GM21717 (cell line): ENCODE results near the gene LAMA1.

Source experiments
- ATAC-seq: cut with Tn5 transposase; IDR thresholded peaks from one replicate; pipeline ENCODE4 v1.9.1; 2021; ENCODE audit warnings: mild to moderate bottlenecking, moderate library complexity; ENCODE audit not compliant: unreplicated experiment

The LAMA1 gene

GRCh38 chr18:7062811-7063210 lies 54.8 kb downstream of the LAMA1 start:
- ATAC-seq, result no peak

GRCh38 chr18:7062236-7062635 lies 55.4 kb downstream of the LAMA1 start:
- no peak for ATAC-seq

- ATAC-seq, result no peak
Observed at GRCh38 chr18:7059276-7059675, 58.3 kb downstream of the LAMA1 start.

GRCh38 chr18:7056026-7056425 lies 61.6 kb downstream of the LAMA1 start:
- no peak for ATAC-seq

GRCh38 chr18:7049951-7050350 lies 67.6 kb downstream of the LAMA1 start:
- ATAC-seq, result no peak

GRCh38 chr18:7048081-7048480 lies 69.5 kb downstream of the LAMA1 start:
- ATAC-seq, result no peak

- ATAC-seq, result no peak
Observed at GRCh38 chr18:7047336-7047735, 70.3 kb downstream of the LAMA1 start.

- ATAC-seq, result no peak
Observed at GRCh38 chr18:7038330-7038851, 79.2 kb downstream of the LAMA1 start.

GRCh38 chr18:7037470-7037869 lies 80.1 kb downstream of the LAMA1 start:
- ATAC-seq, result no peak

- ATAC-seq, result no peak
Observed at GRCh38 chr18:7035807-7036206, 81.8 kb downstream of the LAMA1 start.

GRCh38 chr18:7034924-7035323 lies 82.7 kb downstream of the LAMA1 start:
- no peak for ATAC-seq

- ATAC-seq, result no peak
Observed at GRCh38 chr18:7032537-7032936, 85.1 kb downstream of the LAMA1 start.

GRCh38 chr18:7028625-7029024 lies 89.0 kb downstream of the LAMA1 start:
- ATAC-seq, result no peak

GRCh38 chr18:7025194-7025593 lies 92.4 kb downstream of the LAMA1 start:
- no peak for ATAC-seq

- ATAC-seq, result no peak
Observed at GRCh38 chr18:7023581-7023980, 94.0 kb downstream of the LAMA1 start.

- ATAC-seq, result no peak
Observed at GRCh38 chr18:7023063-7023580, 94.5 kb downstream of the LAMA1 start.

- no peak for ATAC-seq
Observed at GRCh38 chr18:7021994-7022840, 95.4 kb downstream of the LAMA1 start.

- ATAC-seq, result no peak
Observed at GRCh38 chr18:7020995-7021777, 96.4 kb downstream of the LAMA1 start.

- ATAC-seq, result no peak
Observed at GRCh38 chr18:7017013-7017412, 100.6 kb downstream of the LAMA1 start.

- no peak for ATAC-seq
Observed at GRCh38 chr18:7011142-7011541, 106.5 kb downstream of the LAMA1 start.

- no peak for ATAC-seq
Observed at GRCh38 chr18:7004009-7004408, 113.6 kb downstream of the LAMA1 start.

GRCh38 chr18:7002107-7002506 lies 115.5 kb downstream of the LAMA1 start:
- ATAC-seq, result no peak
